Right lobe of liver (tissue), 6 donors: Measurements from ENCODE around the gene SLC46A3. TPM values are rescaled to one million over a fixed set of nuclear protein-coding genes. Genes with fewer than 3 reads are reported as not detected.

Source experiments
- ATAC-seq, 4 donors: fragments of 200-7000 bp; cut with Tn5 transposase; one replicate each; pipeline ENCODE4 v1.9.1; 2020; ENCODE audit warnings: mild to moderate bottlenecking in 4 of 4, moderate library complexity in 4 of 4
- DNase-seq, 3 donors: peaks; one replicate each; pipeline ENCODE4 v3.0.0-alpha.2; 2020
- H3K27ac ChIP-seq, 3 donors: fragments of 200-600 bp; one replicate each; pipeline ENCODE4 v1.8.0; 2022
- H3K27me3 ChIP-seq, 2 donors: fragments of 200-600 bp; one replicate each; pipeline ENCODE4 v1.8.0; 2022
- H3K36me3 ChIP-seq, 4 donors: fragments of 200-600 bp; sonication (generic) in 1 of 4; one replicate each; pipeline versions ENCODE4 v1.5.1 to v1.8.0; 2017 to 2022; ENCODE audit warnings: control low read depth in 1 of 4
- H3K4me1 ChIP-seq, 4 donors: fragments of 200-600 bp; sonication (generic) in 1 of 4; one replicate each; pipeline versions ENCODE4 v1.5.1 to v1.8.0; 2017 to 2022; ENCODE audit warnings: control low read depth in 1 of 4
- H3K4me3 ChIP-seq, 3 donors: fragments of 200-600 bp; one replicate each; pipeline ENCODE4 v1.8.0; 2022
- H3K9me3 ChIP-seq, 4 donors: fragments of 200-600 bp; sonication (generic) in 1 of 4; one replicate each; pipeline versions ENCODE4 v1.5.1 to v1.8.0; 2017 to 2022; ENCODE audit warnings: control low read depth in 1 of 4
- POLR2A ChIP-seq: fragments of 450-650 bp; IDR thresholded peaks from one replicate; pipeline ENCODE4 v1.6.1; 2017; ENCODE audit warnings: antibody characterized with exemption, mild to moderate bottlenecking
- WGBS: methylation state at CpG from one replicate; pipeline ENCODE4 v1.1.6; 2018; ENCODE audit warnings: low coverage, low lambda C conversion rate; ENCODE audit not compliant: insufficient coverage; ENCODE audit errors: missing lambda C conversion rate; 5-methylcytosine and 5-hydroxymethylcytosine counted together
- intact Hi-C, 2 donors: fragments of 100-400 bp; cut with DNase I; formaldehyde crosslinking; loops; one replicate each; pipeline versions ENCODE4 v1.11.2 to v1.14.1; 2022
- long read RNA-seq: library from polyadenylated mRNA; unstranded; transcript quantifications from one replicate; pipeline ENCODE4 v2.0.0, GENCODE V29; 2019
- total RNA-seq, 6 experiments: library from RNA; depleted of rRNA in 2 of 6; stranded (reverse); fragments of >200 nt in 2 of 6; fragmentation: NEBNext Ultra II Directional in 3 of 6; extraction: Animal tissue kit (Norgen Biotek cat#: 25700) in 3 of 6; gene quantifications; one replicate each; pipeline versions ENCODE4 v1.1.0 to v1.2.4, GENCODE V29; 2016 to 2023
- TF ChIP-seq, protein P1 (sequence below), 4 donors: fragments of 200-600 bp in 3 of 4; fragments of 450-650 bp in 1 of 4; IDR thresholded peaks; one replicate each; pipeline versions ENCODE4 v1.5.1 to v1.8.0; 2016 to 2022; ENCODE audit warnings: antibody characterized with exemption in 4 of 4, mild to moderate bottlenecking in 2 of 4
- donor health status: DM: no; HTN: yes; CAD: no.
- donor health status: DM: no; HTN: no; CAD: no.
- donor health status: DM: no; HTN: no; CAD: no.
- donor health status: DM: no; HTN: yes; CAD: no.
- donor health status: DM: no; HTN: yes; CAD: no.

The SLC46A3 gene
- total RNA-seq = 10 to 100 TPM; 33.9 to 60.9 (median 43.0) TPM
- long read RNA-seq, transcript SLC46A3-201 (6 exons, 3,173 nt) = major isoform, 8 of 10 reads
- long read RNA-seq, partial matches to known transcripts = 1 of 10 reads
- long read RNA-seq, other reads (novel, unspliced or antisense) = 1 of 10 reads

- Histone ChIP-seq H3K4me1 (peaks cover 0 to 16% (median 2%) of the 10 kb centered on the region in 4 donors), H3K4me3 (peak within 1 kb of the TSS; percentile 66 to 78 (median 69)), H3K27ac (peak within 1 kb of the TSS; percentile 95 to 97 (median 96)), H3K36me3 (peaks cover 0 to 7% (median 0%) of the 10 kb centered on the region in 4 donors), H3K27me3 (no peaks in the 10 kb centered on the region), H3K9me3 (no peaks in the 10 kb centered on the region)
- ATAC-seq (peak; percentile 90 to 97 (median 95)), DNase-seq (peak; percentile 99 to 100 (median 99))
- WGBS = 0% methylated on average over 14 of the region's 78 CpGs
- intact Hi-C loops = no loop called here
- peak; percentile 89 for TF ChIP-seq POLR2A
- TF ChIP-seq, protein P1, sequence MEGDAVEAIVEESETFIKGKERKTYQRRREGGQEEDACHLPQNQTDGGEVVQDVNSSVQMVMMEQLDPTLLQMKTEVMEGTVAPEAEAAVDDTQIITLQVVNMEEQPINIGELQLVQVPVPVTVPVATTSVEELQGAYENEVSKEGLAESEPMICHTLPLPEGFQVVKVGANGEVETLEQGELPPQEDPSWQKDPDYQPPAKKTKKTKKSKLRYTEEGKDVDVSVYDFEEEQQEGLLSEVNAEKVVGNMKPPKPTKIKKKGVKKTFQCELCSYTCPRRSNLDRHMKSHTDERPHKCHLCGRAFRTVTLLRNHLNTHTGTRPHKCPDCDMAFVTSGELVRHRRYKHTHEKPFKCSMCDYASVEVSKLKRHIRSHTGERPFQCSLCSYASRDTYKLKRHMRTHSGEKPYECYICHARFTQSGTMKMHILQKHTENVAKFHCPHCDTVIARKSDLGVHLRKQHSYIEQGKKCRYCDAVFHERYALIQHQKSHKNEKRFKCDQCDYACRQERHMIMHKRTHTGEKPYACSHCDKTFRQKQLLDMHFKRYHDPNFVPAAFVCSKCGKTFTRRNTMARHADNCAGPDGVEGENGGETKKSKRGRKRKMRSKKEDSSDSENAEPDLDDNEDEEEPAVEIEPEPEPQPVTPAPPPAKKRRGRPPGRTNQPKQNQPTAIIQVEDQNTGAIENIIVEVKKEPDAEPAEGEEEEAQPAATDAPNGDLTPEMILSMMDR (IDR thresholded peaks at IDR 0.05) = peak in 2 of 4 donors; percentile 12 to 18
Measured at GRCh38 chr13:28718543-28719226, at the start of gene SLC46A3. TSS of gene SLC46A3 (minus strand) at chr13:28718970. CDS start at chr13:28717998, 972 bp downstream.

GRCh38 chr13:28763887-28764286, 45.1 kb upstream of the SLC46A3 start:
- TF ChIP-seq, protein P1 (IDR thresholded peaks at IDR 0.05) = no peak
- TF ChIP-seq POLR2A = no peak
- intact Hi-C loops = no loop called here
- DNase-seq (no peak), ATAC-seq (no peak)
- Histone ChIP-seq H3K9me3 (peaks cover 0 to 2% (median under 1%) of the 10 kb centered on the region in 4 donors), H3K4me1 (no peaks in the 10 kb centered on the region), H3K4me3 (no peak overlapping the region), H3K36me3 (no peaks in the 10 kb centered on the region), H3K27ac (no peak overlapping the region), H3K27me3 (no peaks in the 10 kb centered on the region)
- 94% methylated on average over 2 of the region's 4 CpGs for WGBS

DNA sequence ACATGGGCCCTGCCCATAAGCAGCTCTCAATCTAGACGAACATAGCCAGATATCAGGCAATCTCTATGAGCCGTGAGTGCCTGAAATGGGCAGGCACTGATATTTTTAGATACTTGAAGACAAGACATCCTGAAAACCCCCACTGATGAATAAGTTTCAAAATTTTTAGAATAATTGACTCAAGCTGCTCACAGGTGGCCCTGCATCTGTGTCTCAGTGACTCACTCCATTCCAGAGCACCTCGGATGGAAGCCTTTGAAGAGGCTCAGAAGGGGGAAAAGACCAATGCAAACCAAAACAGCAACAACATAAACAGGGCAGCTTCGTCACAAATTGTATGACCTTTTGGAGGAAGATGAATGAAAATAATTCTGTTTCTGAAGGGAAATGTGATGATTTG, 42.8 kb upstream of the SLC46A3 start:
- Histone ChIP-seq H3K27me3 (no peaks in the 10 kb centered on the region), H3K36me3 (no peaks in the 10 kb centered on the region), H3K4me3 (no peak overlapping the region), H3K4me1 (no peaks in the 10 kb centered on the region), H3K27ac (no peak overlapping the region), H3K9me3 (peaks cover 0 to 5% (median 2%) of the 10 kb centered on the region in 4 donors)
- intact Hi-C loops = no loop called here
- TF ChIP-seq, protein P1 (IDR thresholded peaks at IDR 0.05) = no peak
- TF ChIP-seq POLR2A = no peak
- WGBS = 73% methylated on average over 4 of the region's 4 CpGs
- DNase-seq (no peak), ATAC-seq (no peak)

DNA sequence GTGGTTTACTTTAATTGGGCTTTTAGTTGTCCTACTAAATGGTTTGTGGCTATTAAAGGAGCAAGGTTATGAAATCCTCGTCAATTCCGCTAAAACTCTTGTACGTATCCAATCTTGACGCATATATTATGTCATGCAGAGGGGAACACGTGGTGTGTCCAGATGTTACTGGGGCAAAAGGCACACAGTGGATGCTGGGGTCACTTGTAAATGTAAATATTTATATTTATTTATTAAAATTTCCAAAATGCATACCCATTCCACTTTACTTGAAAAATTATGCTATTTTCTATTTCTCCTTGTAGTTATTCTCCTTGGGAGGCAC, 36.7 kb upstream of the SLC46A3 start:
- DNase-seq = no peak
- intact Hi-C loops = no loop called here
- TF ChIP-seq, protein P1 (IDR thresholded peaks at IDR 0.05) = no peak
- no peak for TF ChIP-seq POLR2A
- peaks cover 0 to 5% (median 2%) of the 10 kb centered on the region in 4 donors for H3K9me3 ChIP-seq
- no peak overlapping the region for H3K27ac ChIP-seq
- ATAC-seq = no peak
- H3K4me3 ChIP-seq = peak overlapping the region in 2 of 3 donors; percentile 14 to 15
- H3K4me1 ChIP-seq = peaks cover 0 to 22% (median 4%) of the 10 kb centered on the region in 4 donors
- no peaks in the 10 kb centered on the region for H3K27me3 ChIP-seq
- WGBS = 48% methylated on average over 5 of the region's 5 CpGs
- H3K36me3 ChIP-seq = no peaks in the 10 kb centered on the region
